HepG2 (cell line): ENCODE measurements around the gene ST6GALNAC6. TPM values are rescaled to one million over a fixed set of nuclear protein-coding genes. Genes with fewer than 3 reads are reported as not detected.
A peak's percentile ranks its signal among the peaks of the same experiment; 100 is the strongest.

ENCODE experiments used
- CCAR2 ChIP-seq: fragments of 200-400 bp; formaldehyde crosslinking; optimal IDR thresholded peaks from 2 replicates; pipeline ENCODE3; 2018; ENCODE audit warnings: low read depth, mild to moderate bottlenecking, low read length, moderate library complexity
- CHCHD3 ChIP-seq: sonication (generic); formaldehyde crosslinking; IDR thresholded peaks from 2 replicates; pipeline ENCODE4 v1.8.0; 2022; ENCODE audit warnings: mild to moderate bottlenecking, missing genetic modification reagents, moderate library complexity
- HDAC2 ChIP-seq: sonication (generic); formaldehyde crosslinking; IDR thresholded peaks from 2 replicates; pipeline ENCODE4 v1.4.0; 2020; ENCODE audit warnings: missing genetic modification reagents
- IKZF1 ChIP-seq: fragments of 450-650 bp; IDR thresholded peaks from 2 replicates; pipeline ENCODE4 v1.7.1; 2016
- KLF16 ChIP-seq, 2 experiments: sonication (generic) in 1 of 2; formaldehyde crosslinking in 1 of 2; IDR thresholded peaks; 2 replicates each; pipeline versions ENCODE4 v1.6.1 to v1.8.0; 2016 to 2023; ENCODE audit warnings: missing genetic modification reagents in 2 of 2, missing compliant biosample characterization in 1 of 2
- NAIF1 ChIP-seq: sonication (generic); formaldehyde crosslinking; IDR thresholded peaks from 2 replicates; pipeline ENCODE4 v1.5.0; 2020; ENCODE audit warnings: mild to moderate bottlenecking, missing genetic modification reagents, borderline replicate concordance
- RFX5 ChIP-seq: IDR thresholded peaks from 2 replicates; pipeline ENCODE4 v1.6.1; 2011; ENCODE audit warnings: low read depth, low read length, improper control_type of control experiment
- SIX1 ChIP-seq: sonication (generic); formaldehyde crosslinking; IDR thresholded peaks from 2 replicates; pipeline ENCODE4 v1.4.0; 2020; ENCODE audit warnings: missing genetic modification reagents, borderline replicate concordance
- SKI ChIP-seq: fragments of 450-650 bp; IDR thresholded peaks from one replicate; pipeline ENCODE4 v1.6.1; 2018; ENCODE audit warnings: mild to moderate bottlenecking; ENCODE audit not compliant: partially characterized antibody
- SMARCC2 ChIP-seq: fragments of 450-650 bp; IDR thresholded peaks from 2 replicates; pipeline ENCODE4 v1.6.1; 2017; ENCODE audit warnings: antibody characterized with exemption, mild to moderate bottlenecking
- SP140L ChIP-seq: sonication (generic); formaldehyde crosslinking; IDR thresholded peaks from 2 replicates; pipeline ENCODE4 v1.4.0; 2020; ENCODE audit warnings: missing genetic modification reagents, borderline replicate concordance
- ZFP36L2 ChIP-seq: sonication (generic); formaldehyde crosslinking; IDR thresholded peaks from 2 replicates; pipeline ENCODE4 v1.4.0; 2020; ENCODE audit warnings: missing genetic modification reagents
- ZNF569 ChIP-seq: sonication (generic); formaldehyde crosslinking; IDR thresholded peaks from 2 replicates; pipeline ENCODE4 v1.5.0; 2020; ENCODE audit warnings: mild to moderate bottlenecking, missing genetic modification reagents, moderate library complexity, borderline replicate concordance
- ZNF614 ChIP-seq: IDR thresholded peaks from 2 replicates; pipeline ENCODE4 v1.6.1; 2018; ENCODE audit warnings: missing biosample characterization, missing genetic modification reagents, inconsistent platforms, borderline replicate concordance
- polyA plus RNA-seq, 8 experiments: library from polyadenylated mRNA; depleted of rRNA in 3 of 8; stranded (reverse) in 7 of 8; unstranded in 1 of 8; fragments of >200 nt; fragmentation: Illumina TruSeq in 4 of 8; extraction: Trizol in 4 of 8; gene quantifications; 2 replicates each; pipeline versions ENCODE4 v1.2.1 to v1.2.3, GENCODE V29; 2011 to 2016; ENCODE audit warnings: low read depth in 4 of 8, missing spikeins in 1 of 8, mixed read lengths in 1 of 8; ENCODE audit not compliant: insufficient read depth in 1 of 8
- total RNA-seq, 5 experiments: library from RNA; depleted of rRNA; stranded (reverse); fragments of >200 nt; fragmentation: Illumina TruSeq; extraction: Trizol; gene quantifications; 2 replicates each; pipeline ENCODE4 v1.2.3, GENCODE V29; 2016; ENCODE audit warnings: low read depth in 1 of 5
- TF ChIP-seq, protein P1 (sequence below): sonication (generic); formaldehyde crosslinking; IDR thresholded peaks from 2 replicates; pipeline ENCODE4 v1.5.1; 2020; ENCODE audit warnings: missing genetic modification reagents, mild to moderate bottlenecking, borderline replicate concordance
- TF ChIP-seq, protein P2 (sequence below): sonication (generic); formaldehyde crosslinking; IDR thresholded peaks from 2 replicates; pipeline ENCODE4 v1.4.0; 2020; ENCODE audit warnings: mild to moderate bottlenecking, missing genetic modification reagents
- TF ChIP-seq, protein P3 (sequence below): sonication (generic); formaldehyde crosslinking; IDR thresholded peaks from 2 replicates; pipeline ENCODE4 v1.5.1; 2020; ENCODE audit warnings: missing genetic modification reagents, mild to moderate bottlenecking, borderline replicate concordance
- TF ChIP-seq, protein P4 (sequence below): sonication (generic); formaldehyde crosslinking; IDR thresholded peaks from 2 replicates; pipeline ENCODE4 v1.8.0; 2022; ENCODE audit warnings: missing genetic modification reagents, mild to moderate bottlenecking, borderline replicate concordance
- TF ChIP-seq, protein P5 (sequence below): sonication (generic); formaldehyde crosslinking; IDR thresholded peaks from 2 replicates; pipeline ENCODE4 v1.4.0; 2020; ENCODE audit warnings: mild to moderate bottlenecking, missing genetic modification reagents
- TF ChIP-seq, protein P6 (sequence below): sonication (generic); formaldehyde crosslinking; IDR thresholded peaks from 2 replicates; pipeline ENCODE4 v1.5.1; 2020; ENCODE audit warnings: mild to moderate bottlenecking, moderate library complexity, missing genetic modification reagents

Gene ST6GALNAC6
- total and polyA plus RNA-seq, 2 of the 13 experiments (the other 11 are each of a cell fraction or from before 2014, with no cell fraction given): 18.5 to 65.4 TPM

DNA sequence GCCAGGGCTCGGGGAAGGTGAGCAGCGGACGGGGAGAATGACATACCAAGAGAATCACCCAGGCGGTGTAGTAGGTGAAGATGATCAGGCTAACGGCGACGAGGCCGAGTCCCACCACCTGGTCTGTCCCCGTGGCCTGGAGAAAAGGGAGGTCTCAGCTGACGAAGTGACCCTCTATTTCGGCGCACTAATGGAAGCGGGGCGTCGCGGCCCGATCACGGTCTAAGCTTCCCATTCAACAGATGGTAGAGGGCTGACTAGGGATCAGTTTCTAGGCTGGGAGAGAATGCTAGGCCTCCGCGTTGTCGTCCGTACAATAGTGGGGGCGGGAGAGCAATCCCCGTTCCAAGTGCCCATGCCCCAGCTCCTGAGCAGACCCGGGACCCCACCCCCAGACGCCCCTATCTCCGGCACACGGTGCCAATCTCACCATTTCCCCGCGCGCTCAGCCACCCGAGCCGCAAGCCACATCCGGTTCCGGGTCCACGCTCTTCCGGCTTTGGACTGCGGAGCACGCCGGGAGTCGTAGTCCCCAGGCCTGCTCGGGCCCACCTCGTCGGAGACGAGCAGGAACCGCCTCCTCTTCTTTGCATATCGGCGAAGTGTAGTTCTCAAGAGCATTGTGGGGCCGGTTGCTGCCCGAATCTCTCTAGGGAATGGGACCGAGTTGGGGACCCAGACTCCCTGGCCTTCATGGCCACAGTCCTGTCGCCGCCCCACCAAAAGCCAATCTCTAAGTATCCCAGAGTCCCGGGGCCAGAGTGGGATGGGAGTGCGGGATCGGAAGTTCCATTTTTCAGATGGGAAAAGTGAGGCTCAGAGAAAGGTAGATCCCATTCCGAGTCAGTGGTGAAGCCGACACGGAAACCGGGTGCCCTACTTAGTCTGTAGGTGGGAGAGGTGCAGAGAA, 38.2 kb upstream of the ST6GALNAC6 start, which contains the start of gene DPM2 (continued):
- no peak for TF ChIP-seq SKI
- TF ChIP-seq SP140L (CRISPR knock-in tag): no peak
- no peak for TF ChIP-seq SMARCC2
- TF ChIP-seq NAIF1: no peak
- TF ChIP-seq, protein P1, sequence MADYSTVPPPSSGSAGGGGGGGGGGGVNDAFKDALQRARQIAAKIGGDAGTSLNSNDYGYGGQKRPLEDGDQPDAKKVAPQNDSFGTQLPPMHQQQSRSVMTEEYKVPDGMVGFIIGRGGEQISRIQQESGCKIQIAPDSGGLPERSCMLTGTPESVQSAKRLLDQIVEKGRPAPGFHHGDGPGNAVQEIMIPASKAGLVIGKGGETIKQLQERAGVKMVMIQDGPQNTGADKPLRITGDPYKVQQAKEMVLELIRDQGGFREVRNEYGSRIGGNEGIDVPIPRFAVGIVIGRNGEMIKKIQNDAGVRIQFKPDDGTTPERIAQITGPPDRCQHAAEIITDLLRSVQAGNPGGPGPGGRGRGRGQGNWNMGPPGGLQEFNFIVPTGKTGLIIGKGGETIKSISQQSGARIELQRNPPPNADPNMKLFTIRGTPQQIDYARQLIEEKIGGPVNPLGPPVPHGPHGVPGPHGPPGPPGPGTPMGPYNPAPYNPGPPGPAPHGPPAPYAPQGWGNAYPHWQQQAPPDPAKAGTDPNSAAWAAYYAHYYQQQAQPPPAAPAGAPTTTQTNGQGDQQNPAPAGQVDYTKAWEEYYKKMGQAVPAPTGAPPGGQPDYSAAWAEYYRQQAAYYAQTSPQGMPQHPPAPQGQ (CRISPR knock-in tag): no peak
- TF ChIP-seq CCAR2: no peak
- no peak for TF ChIP-seq RFX5
- TF ChIP-seq, protein P2, sequence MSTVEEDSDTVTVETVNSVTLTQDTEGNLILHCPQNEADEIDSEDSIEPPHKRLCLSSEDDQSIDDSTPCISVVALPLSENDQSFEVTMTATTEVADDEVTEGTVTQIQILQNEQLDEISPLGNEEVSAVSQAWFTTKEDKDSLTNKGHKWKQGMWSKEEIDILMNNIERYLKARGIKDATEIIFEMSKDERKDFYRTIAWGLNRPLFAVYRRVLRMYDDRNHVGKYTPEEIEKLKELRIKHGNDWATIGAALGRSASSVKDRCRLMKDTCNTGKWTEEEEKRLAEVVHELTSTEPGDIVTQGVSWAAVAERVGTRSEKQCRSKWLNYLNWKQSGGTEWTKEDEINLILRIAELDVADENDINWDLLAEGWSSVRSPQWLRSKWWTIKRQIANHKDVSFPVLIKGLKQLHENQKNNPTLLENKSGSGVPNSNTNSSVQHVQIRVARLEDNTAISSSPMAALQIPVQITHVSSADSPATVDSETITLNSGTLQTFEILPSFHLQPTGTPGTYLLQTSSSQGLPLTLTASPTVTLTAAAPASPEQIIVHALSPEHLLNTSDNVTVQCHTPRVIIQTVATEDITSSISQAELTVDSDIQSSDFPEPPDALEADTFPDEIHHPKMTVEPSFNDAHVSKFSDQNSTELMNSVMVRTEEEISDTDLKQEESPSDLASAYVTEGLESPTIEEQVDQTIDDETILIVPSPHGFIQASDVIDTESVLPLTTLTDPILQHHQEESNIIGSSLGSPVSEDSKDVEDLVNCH (CRISPR knock-in tag): no peak
- TF ChIP-seq KLF16 (CRISPR knock-in tag; IDR thresholded peaks at IDR 0.05): peak in 1 of 2 experiments; percentile 83; a peak in 2 of 4 replicates
- TF ChIP-seq ZNF569 (CRISPR knock-in tag): no peak
- TF ChIP-seq, protein P3, sequence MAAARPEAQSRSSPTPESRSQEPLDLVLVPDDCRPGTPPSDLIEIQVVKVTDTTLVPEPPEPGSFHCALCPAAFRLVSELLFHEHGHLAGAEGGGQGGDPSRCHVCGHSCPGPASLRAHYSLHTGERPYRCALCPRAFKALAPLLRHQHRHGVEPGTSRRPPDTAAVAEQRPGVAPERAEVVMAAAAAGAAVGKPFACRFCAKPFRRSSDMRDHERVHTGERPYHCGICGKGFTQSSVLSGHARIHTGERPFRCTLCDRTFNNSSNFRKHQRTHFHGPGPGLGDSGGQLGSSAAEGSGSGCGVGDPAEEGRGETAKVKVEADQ (CRISPR knock-in tag): no peak; the same call in 1 of the 2 replicates
- TF ChIP-seq ZFP36L2 (CRISPR knock-in tag): no peak
- TF ChIP-seq SIX1 (CRISPR knock-in tag): no peak
- TF ChIP-seq CHCHD3 (CRISPR knock-in tag): peak; percentile 26; the same call in 1 of the 2 replicates
- no peak for TF ChIP-seq ZNF614 (CRISPR knock-in tag)
- TF ChIP-seq, protein P4, sequence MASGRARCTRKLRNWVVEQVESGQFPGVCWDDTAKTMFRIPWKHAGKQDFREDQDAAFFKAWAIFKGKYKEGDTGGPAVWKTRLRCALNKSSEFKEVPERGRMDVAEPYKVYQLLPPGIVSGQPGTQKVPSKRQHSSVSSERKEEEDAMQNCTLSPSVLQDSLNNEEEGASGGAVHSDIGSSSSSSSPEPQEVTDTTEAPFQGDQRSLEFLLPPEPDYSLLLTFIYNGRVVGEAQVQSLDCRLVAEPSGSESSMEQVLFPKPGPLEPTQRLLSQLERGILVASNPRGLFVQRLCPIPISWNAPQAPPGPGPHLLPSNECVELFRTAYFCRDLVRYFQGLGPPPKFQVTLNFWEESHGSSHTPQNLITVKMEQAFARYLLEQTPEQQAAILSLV (CRISPR knock-in tag): peak; percentile 62; the same call in 1 of the 2 replicates
- TF ChIP-seq HDAC2 (CRISPR knock-in tag): peak; percentile 52
- no peak for TF ChIP-seq IKZF1
- TF ChIP-seq, protein P5, sequence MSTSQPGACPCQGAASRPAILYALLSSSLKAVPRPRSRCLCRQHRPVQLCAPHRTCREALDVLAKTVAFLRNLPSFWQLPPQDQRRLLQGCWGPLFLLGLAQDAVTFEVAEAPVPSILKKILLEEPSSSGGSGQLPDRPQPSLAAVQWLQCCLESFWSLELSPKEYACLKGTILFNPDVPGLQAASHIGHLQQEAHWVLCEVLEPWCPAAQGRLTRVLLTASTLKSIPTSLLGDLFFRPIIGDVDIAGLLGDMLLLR (CRISPR knock-in tag): no peak
- TF ChIP-seq, protein P6, sequence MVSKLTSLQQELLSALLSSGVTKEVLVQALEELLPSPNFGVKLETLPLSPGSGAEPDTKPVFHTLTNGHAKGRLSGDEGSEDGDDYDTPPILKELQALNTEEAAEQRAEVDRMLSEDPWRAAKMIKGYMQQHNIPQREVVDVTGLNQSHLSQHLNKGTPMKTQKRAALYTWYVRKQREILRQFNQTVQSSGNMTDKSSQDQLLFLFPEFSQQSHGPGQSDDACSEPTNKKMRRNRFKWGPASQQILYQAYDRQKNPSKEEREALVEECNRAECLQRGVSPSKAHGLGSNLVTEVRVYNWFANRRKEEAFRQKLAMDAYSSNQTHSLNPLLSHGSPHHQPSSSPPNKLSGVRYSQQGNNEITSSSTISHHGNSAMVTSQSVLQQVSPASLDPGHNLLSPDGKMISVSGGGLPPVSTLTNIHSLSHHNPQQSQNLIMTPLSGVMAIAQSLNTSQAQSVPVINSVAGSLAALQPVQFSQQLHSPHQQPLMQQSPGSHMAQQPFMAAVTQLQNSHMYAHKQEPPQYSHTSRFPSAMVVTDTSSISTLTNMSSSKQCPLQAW (CRISPR knock-in tag): peak; percentile 51
